Measurements from ENCODE around the gene IGSF5. TPM values are rescaled to one million over a fixed set of nuclear protein-coding genes. Genes with fewer than 3 reads are reported as not detected.

The IGSF5 gene
- total and polyA plus RNA-seq, 9 of the 15 experiments (the other 6 are each of a cell fraction or from before 2014, with no cell fraction given) = not detected

- no peak for TF ChIP-seq TCF7L2 (IDR thresholded peaks at IDR 0.05; ENCODE audit: low read depth, low read length)
- no peak for TF ChIP-seq ATF3 (IDR thresholded peaks at IDR 0.05)
- no peak for TF ChIP-seq ATF3 (CRISPR knock-in tag; conservative IDR thresholded peaks at IDR 0.05)
- no peak for TF ChIP-seq ZNF3 (CRISPR knock-in tag; IDR thresholded peaks at IDR 0.05)
- TF ChIP-seq TCF3 (CRISPR knock-in tag; IDR thresholded peaks at IDR 0.05) = no peak
- no peak for TF ChIP-seq ERF (CRISPR knock-in tag; IDR thresholded peaks at IDR 0.05)
- TF ChIP-seq E2F1 (CRISPR knock-in tag; IDR thresholded peaks at IDR 0.05) = no peak
- TF ChIP-seq FUS (optimal IDR thresholded peaks at IDR 0.05; ENCODE audit: low read depth, low read length) = no peak
- TF ChIP-seq ZNF398 (CRISPR knock-in tag; IDR thresholded peaks at IDR 0.05) = no peak
- TF ChIP-seq RBM15 (IDR thresholded peaks at IDR 0.05; ENCODE audit: insufficient read depth, low read length) = no peak
- no peak for TF ChIP-seq ZBED1 (IDR thresholded peaks at IDR 0.05)
- no peak for TF ChIP-seq ZNF75A (CRISPR knock-in tag; IDR thresholded peaks at IDR 0.05)
Measured at GRCh38 chr21:39720126-39720778, 24.7 kb upstream of the IGSF5 start (continued).
